ENCODE measurements around the gene ANXA6. TPM values are rescaled to one million over a fixed set of nuclear protein-coding genes. Genes with fewer than 3 reads are reported as not detected.

The ANXA6 gene
- total and polyA plus RNA-seq, 10 of the 15 experiments (the other 5 are each of a cell fraction or from before 2014, with no cell fraction given), result 44.0 to 571 (median 465) TPM

DNA sequence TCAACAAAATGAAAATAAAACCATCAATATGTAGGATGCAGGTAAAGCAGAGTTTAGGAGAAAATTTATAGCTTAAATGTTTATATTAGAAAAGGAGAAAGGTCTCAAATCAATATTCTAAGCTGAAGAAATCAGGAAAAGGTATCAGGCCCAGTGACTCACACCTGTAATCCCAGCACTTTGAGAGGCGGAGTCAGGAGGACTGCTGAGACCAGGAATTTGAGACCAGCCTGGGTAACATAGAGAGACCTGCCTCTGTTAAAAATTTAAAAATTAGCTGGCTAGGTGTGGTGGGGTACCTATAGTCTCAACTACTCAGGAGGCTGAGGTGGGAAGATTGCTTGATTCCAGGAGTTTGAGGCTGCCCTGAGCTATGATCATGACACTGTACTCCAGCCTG lies 34.1 kb upstream of the ANXA6 start:
- no peaks in the 10 kb centered on the region for H3K79me2 ChIP-seq (ENCODE audit: control insufficient read depth, insufficient read depth, low read length)
- H3K4me3 ChIP-seq, result no peak overlapping the region
- SMC1A ChIA-PET (ENCODE audit: uncharacterized antibody, unreplicated experiment), result interaction anchor here (0.6 to 3.1 kb wide), 18 partner anchors 9 to 162 kb away, joined by 3 to 12 read pairs (median 4); partner anchors contain the start of gene TNIP1

More for the DNA sequence above, 34.1 kb upstream of the ANXA6 start:
- no peaks in the 10 kb centered on the region for H4K20me1 ChIP-seq (ENCODE audit: control insufficient read depth, insufficient read depth)
- no peak overlapping the region for H3K9ac ChIP-seq (ENCODE audit: control insufficient read depth, insufficient read depth, low read length)
- no peaks in the 10 kb centered on the region for H3K27me3 ChIP-seq (replicated peaks in 1 of 2; ENCODE audit: control insufficient read depth in 2 of 2, insufficient read depth in 2 of 2, low read length in 1 of 2)
- no TSS peak for BruUV-seq (replicated peaks)
- H3K36me3 ChIP-seq (ENCODE audit: control insufficient read depth in 2 of 2, insufficient read depth in 2 of 2, low read length in 1 of 2), result peaks cover 4 to 19% of the 10 kb centered on the region in 2 experiments; a peak in 3 of 4 replicates
- H3K27ac ChIP-seq (ENCODE audit: control insufficient read depth, insufficient read depth), result no peak overlapping the region
- ChIA-PET CTCF (interaction anchor here (0.7 to 3.9 kb wide), 11 partner anchors 14 to 390 kb away, joined by 3 to 18 read pairs (median 3); no protein-coding TSS in a partner anchor), POLR2A (interaction anchor here (0.5 to 1.8 kb wide), 9 partner anchors 19 to 713 kb away, joined by 3 to 17 read pairs (median 5); no protein-coding TSS in a partner anchor), RAD21 (ENCODE audit: unreplicated experiment) (interaction anchor here (0.6 to 2.4 kb wide), 4 partner anchors 27 to 67 kb away, joined by 5 to 8 read pairs (median 6); no protein-coding TSS in a partner anchor)
- H3K4me1 ChIP-seq (ENCODE audit: control insufficient read depth, insufficient read depth, low read length), result peaks cover 11% of the 10 kb centered on the region
- 100% methylated on average over 1 of the region's 1 CpG for WGBS (ENCODE audit: insufficient coverage, insufficient replicate concordance, low lambda C conversion rate, missing lambda C conversion rate)
- ATAC-seq (no peak), DNase-seq (ENCODE audit: low read depth, low spot score) (no peak), FAIRE-seq (no peak)
- H3K4me2 ChIP-seq (ENCODE audit: control insufficient read depth, insufficient read depth), result no peak overlapping the region
- in situ Hi-C loops (cut with MboI), result no loop called here
- intact Hi-C loops (cut with micrococcal nuclease; ENCODE audit: unreplicated experiment), result no loop called here
- no peak overlapping the region for H2AFZ ChIP-seq (ENCODE audit: control insufficient read depth, low read depth, low read length)
- H3K9me3 ChIP-seq (replicated peaks; ENCODE audit: control insufficient read depth, insufficient read depth, low read length), result peaks cover 14% of the 10 kb centered on the region
- TF ChIP-seq IKZF1 (conservative IDR thresholded peaks at IDR 0.05) (no peak), FOXK2 (IDR thresholded peaks at IDR 0.05) (no peak), TCF12 (IDR thresholded peaks at IDR 0.05; ENCODE audit: low read depth, low read length) (no peak), PBX3 (IDR thresholded peaks at IDR 0.05; ENCODE audit: insufficient replicate concordance, low read depth, low read length) (no peak), E2F8 (IDR thresholded peaks at IDR 0.05; ENCODE audit: low read depth, partially characterized antibody) (no peak), ZNF384 (IDR thresholded peaks at IDR 0.05; ENCODE audit: borderline replicate concordance, low read depth, low read length) (no peak), JUND (IDR thresholded peaks at IDR 0.05; ENCODE audit: low read depth, low read length) (no peak), MTA3 (IDR thresholded peaks at IDR 0.05; ENCODE audit: borderline replicate concordance, low read length) (no peak), SMC3 (IDR thresholded peaks at IDR 0.05; ENCODE audit: borderline replicate concordance, low read length) (no peak), NR2C2 (IDR thresholded peaks at IDR 0.05; ENCODE audit: borderline replicate concordance, control insufficient read depth, insufficient read length, low read depth) (no peak), FOXM1 (IDR thresholded peaks at IDR 0.05; ENCODE audit: low read depth, low read length) (no peak), MYC (IDR thresholded peaks at IDR 0.05; ENCODE audit: insufficient read depth, insufficient read length, insufficient replicate concordance, low read length, severe bottlenecking) (no peak), IRF4 (IDR thresholded peaks at IDR 0.05; ENCODE audit: low read depth, low read length) (no peak), KLF5 (IDR thresholded peaks at IDR 0.05; ENCODE audit: partially characterized antibody) (no peak), RUNX3 (IDR thresholded peaks at IDR 0.05; ENCODE audit: low read length) (no peak), SP1 (IDR thresholded peaks at IDR 0.05; ENCODE audit: low read depth, low read length) (no peak), NR2C1 (IDR thresholded peaks at IDR 0.05) (no peak)
- TF ChIP-seq, protein P1, sequence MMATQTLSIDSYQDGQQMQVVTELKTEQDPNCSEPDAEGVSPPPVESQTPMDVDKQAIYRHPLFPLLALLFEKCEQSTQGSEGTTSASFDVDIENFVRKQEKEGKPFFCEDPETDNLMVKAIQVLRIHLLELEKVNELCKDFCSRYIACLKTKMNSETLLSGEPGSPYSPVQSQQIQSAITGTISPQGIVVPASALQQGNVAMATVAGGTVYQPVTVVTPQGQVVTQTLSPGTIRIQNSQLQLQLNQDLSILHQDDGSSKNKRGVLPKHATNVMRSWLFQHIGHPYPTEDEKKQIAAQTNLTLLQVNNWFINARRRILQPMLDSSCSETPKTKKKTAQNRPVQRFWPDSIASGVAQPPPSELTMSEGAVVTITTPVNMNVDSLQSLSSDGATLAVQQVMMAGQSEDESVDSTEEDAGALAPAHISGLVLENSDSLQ (IDR thresholded peaks at IDR 0.05), result no peak
